Subcutaneous abdominal adipose tissue (tissue), 5 donors: Measurements from ENCODE around the gene WDR54.

ENCODE experiments used
- H3K27ac ChIP-seq: one replicate; pipeline ENCODE4 v1.7.0; 2013; ENCODE audit warnings: low read depth, mild to moderate bottlenecking, inconsistent platforms, low read length, moderate library complexity
- H3K27me3 ChIP-seq, 5 donors: one replicate each; pipeline ENCODE4 v1.7.0; 2013; ENCODE audit warnings: low read length in 5 of 5, inconsistent platforms in 1 of 5; ENCODE audit not compliant: control insufficient read depth in 5 of 5, insufficient read depth in 4 of 5
- H3K36me3 ChIP-seq, 5 donors: one replicate each; pipeline ENCODE4 v1.7.0; 2013; ENCODE audit warnings: low read length in 5 of 5; ENCODE audit not compliant: control insufficient read depth in 5 of 5, insufficient read depth in 5 of 5
- H3K4me1 ChIP-seq, 5 donors: one replicate each; pipeline ENCODE4 v1.7.0; 2013; ENCODE audit warnings: low read length in 5 of 5, mild to moderate bottlenecking in 3 of 5, moderate library complexity in 1 of 5; ENCODE audit not compliant: control insufficient read depth in 5 of 5, insufficient read depth in 5 of 5
- H3K4me3 ChIP-seq, 5 donors: one replicate each; pipeline ENCODE4 v1.7.0; 2013; ENCODE audit warnings: low read length in 5 of 5, low read depth in 1 of 5
- H3K9ac ChIP-seq, 5 donors: one replicate each; pipeline ENCODE4 v1.7.0; 2013; ENCODE audit warnings: low read length in 5 of 5, mild to moderate bottlenecking in 4 of 5, moderate library complexity in 3 of 5
- H3K9me3 ChIP-seq, 5 donors: one replicate each; pipeline ENCODE4 v1.7.0; 2013; ENCODE audit warnings: low read length in 5 of 5; ENCODE audit not compliant: control insufficient read depth in 5 of 5
- donor health status: healthy.
- donor health status: healthy.
- donor health status: healthy.
- donor health status: healthy.
- donor health status: healthy.

The WDR54 gene

DNA sequence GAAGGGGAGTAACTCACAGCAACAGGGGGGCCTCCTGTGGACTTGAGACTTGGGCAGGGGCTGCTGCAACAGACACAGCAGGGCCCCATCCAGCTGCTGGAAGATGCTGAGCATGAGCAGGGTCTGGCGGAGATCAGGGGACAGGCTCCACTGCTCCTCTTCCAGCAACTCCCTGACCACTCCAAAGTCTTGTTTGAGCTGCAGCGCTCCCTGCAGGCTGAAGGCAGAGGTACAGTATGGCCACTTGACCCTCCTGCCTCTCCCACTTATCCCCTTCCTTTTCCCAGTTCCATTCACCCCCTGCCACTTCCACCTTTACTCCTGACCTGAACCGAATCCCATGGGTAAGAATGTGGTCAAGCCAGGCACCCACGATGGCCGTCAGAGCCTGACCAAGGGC, 53.4 kb downstream of the WDR54 start:
- no peak overlapping the region for H3K9ac ChIP-seq
- no peaks in the 10 kb centered on the region for H3K27me3 ChIP-seq
- no peaks in the 10 kb centered on the region for H3K9me3 ChIP-seq
- H3K27ac ChIP-seq: no peak overlapping the region
- no peak overlapping the region for H3K4me3 ChIP-seq
- H3K36me3 ChIP-seq: peaks cover 3 to 38% (median 24%) of the 10 kb centered on the region in 5 donors
- peaks cover 2 to 29% (median 27%) of the 10 kb centered on the region in 5 donors for H3K4me1 ChIP-seq
